GM19455 (cell line): Measurements from ENCODE around the gene GRID1.

Source experiments
- ATAC-seq: cut with Tn5 transposase; IDR thresholded peaks from one replicate; pipeline ENCODE4 v1.9.1; 2021; ENCODE audit not compliant: unreplicated experiment

Gene GRID1

DNA sequence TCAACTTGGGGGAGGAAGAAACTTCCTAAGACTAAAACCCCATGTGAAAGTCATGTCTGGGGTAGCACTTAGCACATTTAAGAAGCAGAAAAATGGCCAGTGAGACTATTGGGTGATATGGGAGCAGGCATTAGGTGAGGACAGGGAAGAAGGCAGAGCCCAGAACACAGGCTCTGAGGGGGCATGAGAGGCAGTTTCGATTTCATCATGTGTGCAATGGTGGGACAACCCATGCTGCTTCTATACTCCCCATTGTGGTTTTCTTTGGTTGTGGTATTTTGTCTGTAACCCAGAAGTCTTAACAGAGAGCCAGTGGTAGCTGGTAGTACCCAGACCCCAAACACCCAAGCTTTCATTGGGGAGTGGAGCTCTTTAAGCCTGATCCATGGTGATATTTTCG is 752.0 kb downstream of the GRID1 start:
- no peak for ATAC-seq

DNA sequence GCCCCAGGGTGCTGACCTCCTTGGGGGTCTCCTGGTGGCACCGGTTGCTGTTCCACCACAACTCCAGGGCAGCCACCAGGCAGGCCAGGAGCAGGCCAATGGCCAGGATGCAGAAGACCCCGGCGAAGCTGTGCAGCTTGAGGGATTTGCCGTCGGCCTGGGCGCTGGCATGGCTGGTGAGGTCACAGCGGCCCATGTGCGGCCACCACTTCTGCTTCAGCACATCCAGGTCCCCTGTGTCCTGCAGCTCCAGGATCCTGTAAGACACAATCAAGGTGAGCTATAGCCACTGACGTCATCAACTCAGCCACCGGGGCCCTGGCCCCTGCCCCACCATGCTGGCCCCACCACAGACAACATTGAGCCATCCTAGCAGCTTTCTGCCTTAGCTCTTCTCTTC is 753.2 kb downstream of the GRID1 start:
- ATAC-seq: no peak

DNA sequence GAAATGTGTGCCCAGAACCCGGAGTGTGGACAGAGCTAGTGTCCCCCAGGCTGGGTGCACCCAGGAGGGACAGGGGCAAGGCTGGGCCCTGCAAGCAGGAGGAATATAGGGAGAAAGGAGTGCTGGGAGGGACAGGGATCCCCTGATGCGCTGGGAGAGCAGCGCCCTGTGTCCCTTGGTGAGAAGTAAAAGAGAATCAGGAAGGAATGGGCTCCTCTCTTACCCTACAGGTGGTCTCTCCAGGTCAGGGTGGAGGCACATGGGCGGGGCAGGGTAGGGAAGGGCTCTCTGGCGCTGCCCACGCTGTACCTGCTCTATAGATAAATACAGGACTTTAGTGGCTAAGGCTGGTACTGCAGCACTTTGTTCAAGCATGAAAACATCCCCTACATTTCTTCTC is 753.8 kb downstream of the GRID1 start:
- ATAC-seq: peak; percentile 66

GRCh38 chr10:85612378-85612775 is 754.2 kb downstream of the GRID1 start:
- ATAC-seq: peak; percentile 81

- ATAC-seq: no peak
Measured at GRCh38 chr10:85611746-85612377, 754.7 kb downstream of the GRID1 start.

DNA sequence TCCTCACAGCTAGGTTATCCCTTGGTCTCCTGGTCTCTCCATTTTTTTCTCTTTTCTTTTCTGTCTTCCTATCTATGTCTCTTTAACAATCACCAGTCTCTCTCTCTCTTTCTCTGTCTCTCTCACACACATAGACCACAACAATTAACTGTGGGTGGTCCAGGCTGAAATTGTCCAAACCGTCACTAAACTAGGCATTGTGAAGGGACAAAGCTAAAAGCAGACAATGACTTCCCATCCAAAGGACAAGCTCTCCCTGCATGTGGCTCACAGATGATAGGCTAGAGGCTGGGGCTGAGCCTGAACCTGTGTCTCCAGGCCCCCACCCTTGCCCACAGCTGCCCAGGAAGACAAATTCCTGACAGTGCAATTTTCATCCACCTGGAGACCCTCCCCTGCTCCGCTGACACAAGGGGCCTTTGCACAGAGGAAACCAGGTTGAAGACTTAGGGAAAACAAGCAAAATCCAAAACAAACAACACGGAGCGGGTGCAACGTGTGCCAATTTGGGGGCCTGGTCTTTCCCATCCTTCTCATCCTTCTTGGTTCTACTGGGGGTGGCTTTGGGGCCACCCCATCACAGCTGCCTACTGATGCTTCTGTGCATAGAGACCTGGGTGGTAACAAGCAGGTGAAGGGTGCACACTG is 755.4 kb downstream of the GRID1 start:
- ATAC-seq: no peak

GRCh38 chr10:85610381-85611092 is 756.1 kb downstream of the GRID1 start:
- no peak for ATAC-seq

DNA sequence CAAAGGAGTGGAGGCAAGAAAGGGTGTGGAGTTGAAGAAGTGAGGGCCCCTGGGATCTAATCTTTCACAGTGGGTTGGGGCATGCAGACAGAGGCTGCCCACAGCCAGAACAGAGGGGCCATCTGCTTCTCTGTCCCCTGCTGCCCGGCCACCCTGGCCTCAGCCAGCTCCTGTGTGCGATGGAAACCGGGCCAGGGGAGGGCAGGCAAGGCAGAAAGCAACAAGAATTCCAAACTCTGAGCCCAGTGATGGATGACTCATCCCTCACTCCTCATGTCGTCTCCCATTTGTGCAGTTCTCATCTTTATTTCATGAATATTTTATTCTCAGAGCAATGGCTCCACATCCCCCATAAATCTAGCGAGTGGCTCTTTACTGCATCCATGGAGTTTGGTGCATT is 757.1 kb downstream of the GRID1 start:
- no peak for ATAC-seq

GRCh38 chr10:85608706-85609105 is 757.9 kb downstream of the GRID1 start:
- no peak for ATAC-seq

- no peak for ATAC-seq
Measured at GRCh38 chr10:85607043-85607695, 759.4 kb downstream of the GRID1 start.

DNA sequence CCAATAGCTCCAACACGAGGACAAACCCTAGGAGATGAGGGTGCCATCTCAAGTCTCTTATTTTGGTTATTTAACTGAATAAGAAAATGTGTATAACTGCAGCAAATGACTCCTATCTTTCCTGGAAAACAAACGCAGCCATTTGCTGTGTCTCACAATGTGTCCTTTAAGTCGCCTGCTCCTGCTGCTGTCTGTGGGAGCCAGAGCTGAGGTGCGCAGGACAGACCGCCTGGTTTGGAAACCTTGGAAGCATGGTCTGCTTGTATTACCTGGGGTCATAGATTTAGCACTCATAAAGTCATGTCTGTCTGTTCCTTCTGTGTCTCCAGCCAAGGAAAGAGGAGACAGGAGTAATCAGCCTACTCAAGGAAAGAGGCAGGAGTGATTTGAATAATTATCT is 760.2 kb downstream of the GRID1 start:
- no peak for ATAC-seq

GRCh38 chr10:85604884-85605283 is 761.7 kb downstream of the GRID1 start:
- no peak for ATAC-seq

DNA sequence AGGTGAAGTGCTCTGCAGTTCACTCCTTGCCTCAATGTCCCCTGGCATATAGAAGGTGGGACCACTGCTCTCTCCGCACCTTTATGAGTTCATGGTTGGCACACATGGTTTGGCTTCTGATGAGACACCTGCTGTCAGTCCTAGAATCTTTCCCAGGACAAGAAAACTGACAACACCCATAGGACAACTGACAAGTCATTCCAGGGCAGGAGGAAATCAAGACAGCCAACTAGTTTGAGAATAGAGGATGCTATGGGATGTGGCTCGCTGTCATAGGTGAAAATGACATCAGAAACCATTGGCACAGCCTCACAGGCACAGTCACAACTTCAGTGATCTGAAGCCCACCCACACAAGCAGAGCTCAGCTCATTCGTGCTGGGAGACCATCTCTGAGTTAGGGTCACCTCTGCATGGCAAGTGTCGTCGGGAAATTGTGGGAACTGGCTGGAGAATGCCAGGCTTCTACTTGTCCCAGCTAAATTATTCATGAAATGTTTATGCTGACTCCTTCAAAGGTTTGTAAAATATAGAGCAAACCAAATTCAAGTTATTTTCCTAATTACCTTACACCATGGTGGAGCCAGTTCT is 762.4 kb downstream of the GRID1 start:
- no peak for ATAC-seq

DNA sequence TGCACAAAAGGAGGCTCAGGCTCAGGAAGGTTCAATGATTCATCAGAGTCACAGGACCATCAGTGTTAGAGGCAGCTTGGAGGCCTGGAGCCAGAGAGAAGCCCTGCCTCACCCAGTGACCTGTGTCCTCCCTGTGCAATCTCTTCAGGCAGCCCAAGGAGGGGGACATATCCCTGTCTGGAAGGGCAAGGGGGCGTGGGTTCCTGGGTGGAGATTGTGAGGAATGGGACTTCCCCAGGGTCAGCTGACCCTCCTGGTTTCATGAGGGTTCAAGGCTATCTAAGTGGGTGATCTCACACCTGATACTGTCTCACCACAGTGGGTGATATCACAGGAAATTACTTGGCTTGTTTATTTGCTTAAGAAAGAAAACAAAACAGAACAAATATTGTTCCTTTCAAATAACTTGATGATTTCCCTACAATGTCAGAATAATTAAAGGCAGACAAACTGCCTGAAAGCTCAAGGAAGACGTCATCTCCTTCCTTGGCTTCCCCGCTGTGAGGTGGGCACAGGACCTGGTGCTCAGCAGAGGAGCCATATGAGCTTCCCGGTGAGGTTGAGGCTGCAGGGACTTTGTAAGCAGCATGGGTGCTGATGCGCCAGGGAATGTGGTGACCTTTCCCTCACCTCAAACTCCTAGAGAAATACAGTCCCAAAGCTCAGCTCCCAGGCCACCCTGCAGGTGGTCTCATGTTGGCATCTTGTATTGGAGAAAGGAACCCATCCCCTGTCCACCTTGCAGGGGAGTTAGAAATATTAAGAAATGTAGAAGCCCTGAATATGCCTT is 763.2 kb downstream of the GRID1 start:
- ATAC-seq: no peak

- no peak for ATAC-seq
Measured at GRCh38 chr10:85602713-85603112, 763.9 kb downstream of the GRID1 start.

GRCh38 chr10:85602306-85602705 is 764.3 kb downstream of the GRID1 start:
- ATAC-seq: no peak

DNA sequence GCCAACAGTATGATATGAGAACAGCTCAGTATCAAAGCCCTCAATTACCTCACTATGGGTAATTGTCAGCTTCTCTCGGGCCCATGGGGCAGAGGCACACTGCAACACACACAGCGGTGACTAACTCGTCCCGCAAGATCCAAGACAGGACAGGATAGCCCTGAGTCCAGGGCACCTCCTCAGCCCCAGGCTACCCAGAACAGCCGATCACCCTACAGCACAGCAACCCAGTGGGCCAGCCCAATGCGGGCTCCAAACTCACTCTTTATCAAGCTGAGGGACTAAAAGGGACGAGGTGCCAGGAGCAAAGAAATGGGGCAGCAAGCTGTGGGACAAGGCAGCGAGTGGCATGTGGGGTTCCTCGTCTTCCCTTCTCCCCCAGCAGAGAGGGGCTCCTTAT is 765.1 kb downstream of the GRID1 start:
- ATAC-seq: no peak

- ATAC-seq: no peak
Measured at GRCh38 chr10:85600744-85601081, 765.9 kb downstream of the GRID1 start.

DNA sequence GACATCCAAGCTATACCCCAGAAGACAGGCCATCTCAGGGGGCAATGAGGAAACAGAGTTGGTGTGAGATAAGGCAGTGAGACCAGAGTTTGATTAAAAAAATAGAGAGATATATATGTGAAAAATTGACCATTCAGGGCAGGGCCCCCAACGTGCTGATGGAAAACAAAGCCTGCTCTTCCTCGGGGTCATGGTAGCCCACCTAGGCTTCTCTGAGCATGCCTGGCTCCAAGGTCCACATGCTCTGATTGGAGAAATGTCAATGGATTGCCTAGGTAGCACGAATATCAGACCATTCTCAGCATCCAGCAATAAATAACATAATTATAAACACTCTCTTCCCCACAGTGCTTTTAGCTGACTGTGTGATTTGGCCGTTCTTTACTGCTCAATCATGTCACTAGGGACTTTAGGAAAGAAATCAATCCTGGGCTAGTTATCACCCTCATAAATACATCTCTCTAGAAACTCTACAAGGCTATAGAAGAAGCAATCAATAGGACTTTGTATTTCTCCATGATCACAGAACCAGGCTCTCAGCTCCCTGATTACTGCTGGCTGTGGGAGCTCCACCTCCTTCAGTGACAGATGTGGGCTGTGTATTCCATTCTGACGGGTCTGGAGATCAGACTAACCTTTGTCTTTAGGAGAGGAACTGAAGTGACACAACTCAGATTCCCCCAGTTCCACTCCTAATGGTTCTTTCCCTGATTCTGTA is 766.4 kb downstream of the GRID1 start:
- ATAC-seq: no peak

GRCh38 chr10:85599081-85599480 is 767.5 kb downstream of the GRID1 start:
- no peak for ATAC-seq
